T-helper 9 cell (primary cell): ENCODE results near the gene RBM14.
"Not testable (repeated sequence)": the region's sequence is repeated elsewhere in the genome, so short reads cannot be mapped to it uniquely, and the experiment has no call there.

Source experiments
- DNase-seq: peaks from one replicate; pipeline ENCODE4 v3.0.0-alpha.2; 2020

RBM14 gene

DNA sequence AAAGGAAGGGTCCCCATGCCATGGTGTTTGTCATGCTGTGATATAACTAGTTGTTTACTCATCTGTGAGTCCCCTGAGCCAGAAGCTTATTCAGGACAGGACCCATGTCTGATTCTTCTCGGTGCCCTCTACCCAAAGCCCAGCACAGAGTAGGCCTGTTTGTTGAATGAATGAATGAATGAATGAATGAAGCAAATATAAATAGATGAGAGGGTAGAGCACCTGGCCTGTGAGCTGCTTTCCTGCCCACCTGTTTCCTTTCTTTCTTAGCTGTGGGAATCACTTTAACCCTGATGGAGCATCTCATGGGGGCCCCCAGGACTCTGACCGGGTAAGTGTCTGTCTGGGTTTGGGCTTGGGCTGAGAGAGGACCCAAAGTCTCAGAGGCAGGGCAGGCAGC is 16.2 kb upstream of the RBM14 start:
- DNase-seq: no peak

GRCh38 chr11:66600631-66601233 is 15.7 kb upstream of the RBM14 start:
- DNase-seq: no peak

- no peak for DNase-seq
Observed at GRCh38 chr11:66603072-66603471, 13.4 kb upstream of the RBM14 start.

DNA sequence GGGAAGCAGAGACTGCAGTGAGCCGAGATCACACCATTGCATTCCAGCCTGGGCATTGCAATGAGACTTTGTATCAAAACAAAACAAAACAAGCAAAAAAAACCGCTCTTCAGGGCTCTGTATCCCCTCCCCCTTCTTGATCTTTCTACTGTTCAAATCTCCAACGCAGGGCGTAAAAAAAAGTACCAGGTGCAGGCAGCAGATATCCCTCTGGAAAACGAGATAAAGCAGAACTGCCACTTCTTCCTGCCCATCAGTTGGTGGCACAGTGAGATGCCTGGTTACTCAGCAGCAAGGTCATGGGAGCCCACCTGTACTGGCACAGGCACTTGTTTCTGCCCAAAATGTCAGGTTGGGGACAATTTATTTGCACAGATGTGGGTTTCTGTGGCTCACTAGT is 12.3 kb upstream of the RBM14 start:
- no peak for DNase-seq

DNA sequence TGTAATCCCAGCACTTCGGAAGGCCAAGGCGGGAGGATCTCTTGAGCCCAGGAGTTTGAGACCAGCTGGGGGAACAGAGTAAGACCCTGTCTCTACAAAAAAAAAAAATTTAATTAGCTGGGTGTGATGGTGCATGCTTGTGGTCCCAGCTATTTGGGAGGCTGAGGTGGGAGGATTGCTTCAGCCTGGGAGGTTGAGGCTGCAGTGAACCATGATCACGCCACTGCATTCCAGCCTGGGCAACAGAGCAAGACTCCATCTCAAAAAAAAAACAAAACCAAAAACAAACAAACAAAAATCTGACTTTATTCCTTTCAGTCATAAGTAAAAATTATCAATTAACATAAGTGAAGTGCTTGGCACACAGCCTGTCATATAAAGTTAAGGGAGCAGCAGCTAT is 9.8 kb upstream of the RBM14 start:
- not testable (repeated sequence) for DNase-seq

GRCh38 chr11:66607126-66607834 is 9.2 kb upstream of the RBM14 start:
- DNase-seq: no peak

- no peak for DNase-seq
Observed at GRCh38 chr11:66609721-66610617, 6.5 kb upstream of the RBM14 start.

- no peak for DNase-seq
Observed at GRCh38 chr11:66612458-66612857, 4.0 kb upstream of the RBM14 start.

- no peak for DNase-seq
Observed at GRCh38 chr11:66614073-66614472, 2.4 kb upstream of the RBM14 start.

DNA sequence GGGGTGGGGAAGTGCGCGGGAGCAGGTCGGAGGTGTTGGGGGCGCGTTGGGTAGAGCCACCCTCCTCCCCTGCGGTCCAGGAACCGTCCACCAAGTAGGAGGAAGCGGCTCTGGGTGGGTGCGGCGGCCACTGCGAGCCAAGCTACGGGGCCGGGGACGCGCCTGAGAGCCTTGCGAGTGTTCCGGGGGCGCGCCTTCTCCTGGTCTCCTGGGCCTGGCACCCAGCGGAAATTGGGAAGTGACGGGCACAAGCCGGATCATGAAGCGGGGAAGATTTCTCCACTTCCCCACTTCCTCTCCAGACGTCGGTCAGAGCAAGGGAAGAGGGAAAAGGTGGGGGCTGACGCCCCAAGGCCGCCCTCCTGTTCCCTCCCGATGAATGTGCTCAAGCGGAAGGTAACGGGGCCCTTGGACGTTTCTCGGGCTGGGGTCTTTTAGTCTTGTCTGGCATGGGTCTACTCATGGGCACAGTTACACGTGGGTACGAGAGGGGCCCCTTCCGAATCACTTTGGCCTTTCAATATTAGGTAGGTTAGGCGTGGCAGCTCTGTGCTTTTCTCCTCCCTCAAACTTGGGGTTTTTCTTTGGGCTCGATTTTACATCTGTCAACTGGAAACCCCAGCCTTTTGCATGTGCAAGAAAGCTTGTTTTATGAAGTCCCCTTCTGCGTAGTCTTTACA is 865 bp downstream of the RBM14 start:
- no peak for DNase-seq

- no peak for DNase-seq
Observed at GRCh38 chr11:66619080-66619554, 2.7 kb downstream of the RBM14 start.

- DNase-seq: no peak
Observed at GRCh38 chr11:66624450-66624849, 8.0 kb downstream of the RBM14 start.

DNA sequence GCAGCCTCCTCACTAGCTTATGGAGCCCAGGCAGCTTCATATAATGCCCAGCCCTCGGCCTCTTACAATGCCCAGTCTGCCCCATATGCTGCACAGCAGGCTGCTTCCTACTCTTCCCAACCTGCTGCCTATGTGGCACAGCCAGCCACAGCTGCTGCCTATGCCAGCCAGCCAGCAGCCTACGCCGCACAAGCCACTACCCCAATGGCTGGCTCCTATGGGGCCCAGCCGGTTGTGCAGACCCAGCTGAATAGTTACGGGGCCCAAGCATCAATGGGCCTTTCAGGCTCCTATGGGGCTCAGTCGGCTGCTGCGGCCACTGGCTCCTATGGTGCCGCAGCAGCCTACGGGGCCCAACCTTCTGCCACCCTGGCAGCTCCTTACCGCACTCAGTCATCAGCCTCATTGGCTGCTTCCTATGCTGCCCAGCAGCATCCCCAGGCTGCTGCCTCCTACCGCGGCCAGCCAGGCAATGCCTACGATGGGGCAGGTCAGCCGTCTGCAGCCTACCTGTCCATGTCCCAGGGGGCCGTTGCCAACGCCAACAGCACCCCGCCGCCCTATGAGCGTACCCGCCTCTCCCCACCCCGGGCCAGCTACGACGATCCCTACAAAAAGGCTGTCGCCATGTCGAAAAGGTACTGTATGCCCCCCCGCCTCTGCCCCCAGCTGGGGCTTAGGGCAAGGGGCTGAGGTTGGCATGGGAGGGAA is 8.8 kb downstream of the RBM14 start:
- no peak for DNase-seq

DNA sequence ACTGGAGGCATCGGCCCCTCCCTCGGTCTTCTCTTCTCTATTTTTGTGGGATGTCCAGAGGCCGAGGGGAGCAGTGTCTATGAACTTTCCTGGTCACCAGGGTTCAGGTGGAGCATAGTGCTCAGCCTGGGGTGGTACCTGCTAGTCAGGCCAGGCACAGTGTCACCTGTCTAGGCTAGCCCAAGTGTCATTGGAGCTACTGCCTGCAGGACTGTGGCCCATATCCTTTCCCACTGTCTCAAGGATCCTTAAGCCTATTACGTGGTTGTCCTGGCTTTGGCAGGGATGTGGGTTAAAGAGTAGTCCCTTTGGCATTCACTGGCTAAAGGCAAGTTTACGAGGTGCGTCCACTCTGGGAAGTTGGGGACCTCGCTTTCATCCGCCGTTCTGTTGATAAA is 9.3 kb downstream of the RBM14 start:
- DNase-seq: no peak

DNA sequence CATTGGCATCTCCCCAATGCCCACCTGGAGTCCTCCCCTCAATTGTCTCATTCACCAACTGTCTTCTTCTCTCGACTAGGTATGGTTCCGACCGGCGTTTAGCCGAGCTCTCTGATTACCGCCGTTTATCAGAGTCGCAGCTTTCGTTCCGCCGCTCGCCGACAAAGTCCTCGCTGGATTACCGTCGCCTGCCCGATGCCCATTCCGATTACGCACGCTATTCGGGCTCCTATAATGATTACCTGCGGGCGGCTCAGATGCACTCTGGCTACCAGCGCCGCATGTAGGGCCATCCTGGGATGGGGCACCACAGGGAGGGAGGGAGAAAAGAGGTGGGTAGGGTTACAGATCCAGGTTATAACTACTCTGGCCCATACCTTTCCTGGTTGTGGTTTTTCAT is 10.0 kb downstream of the RBM14 start:
- no peak for DNase-seq

DNA sequence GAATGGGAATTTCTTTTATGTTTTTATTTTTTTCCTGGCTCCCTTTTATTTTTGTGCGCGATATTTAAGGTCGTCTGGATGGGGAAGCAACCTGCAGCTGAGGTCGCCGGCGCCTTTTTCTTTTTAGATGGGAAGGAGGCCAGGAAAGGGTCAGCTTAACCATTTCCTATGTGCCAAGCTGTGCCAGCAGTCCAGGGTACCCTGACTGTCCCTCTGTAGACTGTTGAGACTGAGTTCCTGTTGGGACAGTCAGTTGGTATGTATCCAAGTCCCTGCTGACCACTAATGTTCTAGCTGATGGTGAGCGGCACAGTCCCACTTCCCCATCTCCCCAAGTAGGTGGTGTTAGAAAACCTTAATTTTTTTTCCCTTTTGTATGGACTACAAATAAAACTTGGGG is 10.5 kb downstream of the RBM14 start:
- DNase-seq: no peak

- DNase-seq: no peak
Observed at GRCh38 chr11:66628061-66628603, 11.7 kb downstream of the RBM14 start.

GRCh38 chr11:66629356-66629755 is 12.9 kb downstream of the RBM14 start:
- no peak for DNase-seq

DNA sequence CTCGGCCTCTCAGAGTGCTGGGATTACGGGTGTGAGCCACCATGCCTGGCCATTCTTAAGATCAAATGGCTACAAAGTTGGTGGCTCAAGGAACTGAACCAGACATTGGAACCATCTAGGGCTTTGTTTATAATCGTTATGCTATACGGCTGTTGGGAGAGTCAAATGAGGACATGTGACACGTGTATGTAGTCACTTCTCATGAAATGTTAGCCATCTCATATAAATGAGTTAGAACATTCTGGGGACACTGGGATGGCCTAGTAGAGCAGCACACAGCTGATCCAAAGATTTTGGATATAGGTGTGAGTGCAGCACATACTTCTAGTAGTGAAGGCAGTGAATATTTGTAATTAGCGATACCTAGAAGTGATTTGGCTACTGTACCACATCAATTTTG is 15.5 kb downstream of the RBM14 start:
- no peak for DNase-seq

- no peak for DNase-seq
Observed at GRCh38 chr11:66632952-66633351, 16.5 kb downstream of the RBM14 start.

- DNase-seq: no peak
Observed at GRCh38 chr11:66636411-66636810, 20.0 kb downstream of the RBM14 start.

GRCh38 chr11:66637557-66638176 is 21.2 kb downstream of the RBM14 start:
- no peak for DNase-seq
